NCI-H2227 (cell line): ENCODE results near the gene PODXL.

Experiments used
- DNase-seq: peaks from one replicate; lab custom pipeline; 2025; ENCODE audit not compliant: unreplicated experiment; lab: John Stamatoyannopoulos, UW

The PODXL gene

GRCh38 chr7:131455546-131455945 is 100.9 kb downstream of the PODXL start:
- DNase-seq, result no peak

- DNase-seq, result no peak
Observed at GRCh38 chr7:131455001-131455400, 101.4 kb downstream of the PODXL start.

DNA sequence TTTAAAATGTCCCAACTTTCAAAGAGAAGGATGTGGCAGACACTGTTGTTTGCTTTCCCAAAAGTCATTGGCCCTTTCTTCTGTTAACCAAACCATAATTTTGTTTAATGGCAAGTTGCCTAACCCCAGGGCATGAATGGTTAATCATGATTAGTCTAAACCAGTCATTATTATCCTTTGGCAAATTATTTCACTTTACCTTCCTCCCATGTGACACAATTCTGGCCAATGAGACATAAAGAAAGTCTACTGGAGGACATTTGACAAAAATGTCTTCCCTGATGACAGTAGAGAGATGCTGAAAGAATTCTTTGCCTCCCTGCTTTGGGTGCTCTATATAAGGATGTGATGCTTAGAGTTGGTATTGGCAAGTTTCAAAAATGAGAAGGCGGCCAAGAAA is 101.9 kb downstream of the PODXL start:
- DNase-seq, result no peak
